BLaER1 (cell line): ENCODE data around the gene BLOC1S4.
"Not testable (repeated sequence)": the region's sequence is repeated elsewhere in the genome, so short reads cannot be mapped to it uniquely, and the experiment has no call there.

Experiments
- H3K27ac ChIP-seq: shearing (Covaris generic); formaldehyde crosslinking; 2 replicates; pipeline ENCODE4 v1.8.1; 2022
- H3K27me3 ChIP-seq: shearing (Covaris generic); formaldehyde crosslinking; 2 replicates; pipeline ENCODE4 v1.8.1; 2022
- H3K36me3 ChIP-seq: shearing (Covaris generic); formaldehyde crosslinking; 2 replicates; pipeline ENCODE4 v1.8.1; 2022
- H3K4me1 ChIP-seq: shearing (Covaris generic); formaldehyde crosslinking; 2 replicates; pipeline ENCODE4 v1.8.1; 2022
- H3K4me2 ChIP-seq: shearing (Covaris generic); formaldehyde crosslinking; 2 replicates; pipeline ENCODE4 v1.8.1; 2022
- H3K4me3 ChIP-seq: shearing (Covaris generic); formaldehyde crosslinking; 2 replicates; pipeline ENCODE4 v1.8.1; 2022
- H3K9ac ChIP-seq: shearing (Covaris generic); formaldehyde crosslinking; 2 replicates; pipeline ENCODE4 v1.8.1; 2022
- H3K9me3 ChIP-seq: shearing (Covaris generic); formaldehyde crosslinking; 2 replicates; pipeline ENCODE4 v1.8.1; 2022
- H4K20me1 ChIP-seq: shearing (Covaris generic); formaldehyde crosslinking; 2 replicates; pipeline ENCODE4 v1.8.1; 2022
- Cebpa-rat ChIP-seq: shearing (Covaris generic); IDR thresholded peaks from 2 replicates; pipeline ENCODE4 v1.8.1; 2022

Gene BLOC1S4, protein sequence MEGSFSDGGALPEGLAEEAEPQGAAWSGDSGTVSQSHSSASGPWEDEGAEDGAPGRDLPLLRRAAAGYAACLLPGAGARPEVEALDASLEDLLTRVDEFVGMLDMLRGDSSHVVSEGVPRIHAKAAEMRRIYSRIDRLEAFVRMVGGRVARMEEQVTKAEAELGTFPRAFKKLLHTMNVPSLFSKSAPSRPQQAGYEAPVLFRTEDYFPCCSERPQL

DNA sequence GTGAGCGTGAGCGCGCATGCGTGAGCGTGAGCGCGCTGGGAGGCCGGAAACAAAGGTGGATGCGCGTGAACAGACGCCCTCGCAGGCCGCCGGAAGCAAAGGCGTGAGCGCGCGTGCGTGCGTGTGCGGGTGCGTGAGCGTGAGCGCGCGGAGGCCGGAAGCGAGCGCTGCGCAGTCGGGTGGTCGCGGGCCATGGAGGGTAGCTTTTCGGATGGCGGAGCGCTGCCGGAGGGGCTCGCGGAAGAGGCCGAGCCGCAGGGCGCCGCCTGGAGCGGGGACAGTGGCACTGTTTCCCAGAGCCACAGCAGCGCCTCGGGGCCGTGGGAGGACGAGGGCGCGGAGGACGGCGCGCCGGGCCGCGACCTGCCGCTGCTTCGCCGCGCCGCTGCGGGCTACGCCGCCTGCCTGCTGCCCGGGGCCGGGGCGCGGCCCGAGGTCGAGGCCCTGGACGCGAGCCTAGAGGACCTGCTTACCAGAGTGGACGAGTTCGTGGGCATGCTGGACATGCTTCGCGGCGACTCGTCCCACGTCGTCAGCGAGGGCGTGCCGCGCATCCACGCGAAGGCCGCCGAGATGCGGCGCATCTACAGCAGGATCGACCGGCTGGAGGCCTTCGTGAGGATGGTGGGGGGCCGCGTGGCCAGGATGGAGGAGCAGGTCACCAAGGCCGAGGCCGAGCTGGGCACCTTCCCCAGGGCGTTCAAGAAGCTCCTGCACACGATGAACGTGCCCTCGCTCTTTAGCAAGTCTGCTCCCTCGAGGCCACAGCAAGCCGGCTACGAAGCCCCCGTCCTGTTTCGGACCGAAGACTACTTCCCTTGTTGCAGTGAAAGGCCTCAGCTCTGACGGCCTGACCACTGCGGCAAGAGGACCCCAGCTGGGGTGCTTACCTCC lies at the start of gene BLOC1S4:
Gene BLOC1S4, plus strand, starts transcription at position 157 of the 894 bp plus-strand sequence. Its CDS starts 36 bp downstream, at position 193.
- peak within 1 kb of the TSS; percentile 84 for H3K4me2 ChIP-seq
- H4K20me1 ChIP-seq: peaks cover 34% of the 10 kb centered on the region
- H3K4me3 ChIP-seq: peak within 1 kb of the TSS; percentile 95
- H3K27ac ChIP-seq: peak within 1 kb of the TSS; percentile 96
- peak within 1 kb of the TSS; percentile 95 for H3K9ac ChIP-seq
- no peaks in the 10 kb centered on the region for H3K27me3 ChIP-seq
- TF ChIP-seq Cebpa-rat: no peak
- H3K9me3 ChIP-seq: no peaks in the 10 kb centered on the region
- H3K4me1 ChIP-seq: peaks cover 44% of the 10 kb centered on the region
- H3K36me3 ChIP-seq: no peaks in the 10 kb centered on the region

DNA sequence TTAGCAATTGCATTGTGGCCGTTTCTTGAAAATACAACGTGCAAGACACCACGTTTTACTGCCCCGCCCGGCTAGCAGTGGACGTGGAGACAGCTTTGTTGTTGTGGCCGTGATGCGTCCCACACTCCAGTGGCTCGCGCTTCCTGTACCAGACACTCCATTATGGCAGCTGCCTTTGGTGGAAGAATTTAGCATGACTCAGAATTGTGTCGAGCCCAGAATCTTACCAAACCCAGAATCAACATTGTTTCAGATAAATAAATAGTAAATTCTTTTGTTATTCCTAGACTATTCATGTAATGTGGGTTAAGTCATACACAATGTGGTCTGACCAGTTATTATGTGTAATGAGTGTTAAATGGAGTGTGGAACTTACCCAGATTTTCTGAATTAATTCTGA lies 47.6 kb upstream of the BLOC1S4 start:
- H3K27me3 ChIP-seq: 0 out of 2 replicates have a peak, but pooled peaks cover 4% of the 10 kb centered on the region
- H4K20me1 ChIP-seq: 0 out of 2 replicates have a peak, but pooled peaks cover under 1% of the 10 kb centered on the region
- no peak overlapping the region for H3K4me2 ChIP-seq
- peaks cover 6% of the 10 kb centered on the region for H3K4me1 ChIP-seq
- no peak overlapping the region for H3K4me3 ChIP-seq
- H3K9me3 ChIP-seq: peaks cover 7% of the 10 kb centered on the region; the same call in 1 of the 2 replicates
- no peak overlapping the region for H3K27ac ChIP-seq
- no peak for TF ChIP-seq Cebpa-rat
- H3K36me3 ChIP-seq: peaks cover 8% of the 10 kb centered on the region; the same call in 1 of the 2 replicates
- H3K9ac ChIP-seq: no peak overlapping the region

DNA sequence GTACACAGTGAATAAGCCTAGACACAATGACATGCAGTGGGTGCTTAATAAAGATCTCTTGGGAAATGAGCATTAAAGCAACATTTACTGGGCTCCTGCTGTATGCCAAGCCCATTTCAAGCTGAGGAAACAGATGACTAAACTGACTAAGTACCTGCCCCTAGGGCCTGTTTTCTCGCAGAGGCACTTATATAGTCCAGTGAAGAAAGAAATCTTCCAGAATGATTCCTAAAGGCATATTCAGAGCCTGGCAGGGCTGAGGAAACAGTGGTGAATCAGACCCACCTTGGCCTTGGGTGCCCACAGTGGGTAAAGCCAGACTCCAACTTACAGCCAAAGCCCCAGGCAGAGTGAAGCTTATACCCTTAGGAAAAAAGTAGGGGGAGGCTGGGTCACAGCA lies 44.3 kb upstream of the BLOC1S4 start:
- Histone ChIP-seq H3K27ac (no peak overlapping the region), H3K9me3 (peaks cover 4% of the 10 kb centered on the region; the same call in 1 of the 2 replicates), H3K4me2 (no peak overlapping the region), H3K36me3 (peaks cover 22% of the 10 kb centered on the region), H3K4me3 (no peak overlapping the region), H4K20me1 (peaks cover 25% of the 10 kb centered on the region), H3K9ac (no peak overlapping the region), H3K27me3 (no peaks in the 10 kb centered on the region), H3K4me1 (peaks cover 20% of the 10 kb centered on the region)
- no peak for TF ChIP-seq Cebpa-rat

DNA sequence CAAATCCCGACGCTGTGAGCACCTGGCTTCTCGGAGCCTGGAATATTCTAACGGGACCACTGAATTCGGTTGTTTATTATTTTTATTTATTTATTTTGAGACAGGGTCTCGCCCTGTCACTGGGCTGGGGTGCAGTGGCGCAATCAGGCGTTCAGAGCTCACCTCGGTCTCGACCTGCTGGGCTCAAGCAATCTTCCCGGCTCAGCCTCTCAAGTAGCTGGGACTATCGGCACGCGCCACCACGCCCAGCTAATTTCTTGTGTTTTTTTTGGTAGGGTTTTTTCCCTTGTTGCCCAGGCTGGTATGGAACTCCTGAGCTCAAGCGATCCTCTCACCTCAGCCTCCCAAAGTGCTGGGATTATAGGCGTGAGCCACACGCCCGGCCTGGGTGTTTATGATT lies 43.8 kb upstream of the BLOC1S4 start:
- H3K27me3 ChIP-seq: no peaks in the 10 kb centered on the region
- no peak for TF ChIP-seq Cebpa-rat
- H3K4me3 ChIP-seq: no peak overlapping the region
- H3K9ac ChIP-seq: no peak overlapping the region
- H3K4me2 ChIP-seq: no peak overlapping the region
- no peak overlapping the region for H3K27ac ChIP-seq
- peaks cover 4% of the 10 kb centered on the region; the same call in 1 of the 2 replicates for H3K9me3 ChIP-seq
- H3K4me1 ChIP-seq: peaks cover 25% of the 10 kb centered on the region
- peaks cover 30% of the 10 kb centered on the region for H4K20me1 ChIP-seq
- peaks cover 26% of the 10 kb centered on the region for H3K36me3 ChIP-seq

DNA sequence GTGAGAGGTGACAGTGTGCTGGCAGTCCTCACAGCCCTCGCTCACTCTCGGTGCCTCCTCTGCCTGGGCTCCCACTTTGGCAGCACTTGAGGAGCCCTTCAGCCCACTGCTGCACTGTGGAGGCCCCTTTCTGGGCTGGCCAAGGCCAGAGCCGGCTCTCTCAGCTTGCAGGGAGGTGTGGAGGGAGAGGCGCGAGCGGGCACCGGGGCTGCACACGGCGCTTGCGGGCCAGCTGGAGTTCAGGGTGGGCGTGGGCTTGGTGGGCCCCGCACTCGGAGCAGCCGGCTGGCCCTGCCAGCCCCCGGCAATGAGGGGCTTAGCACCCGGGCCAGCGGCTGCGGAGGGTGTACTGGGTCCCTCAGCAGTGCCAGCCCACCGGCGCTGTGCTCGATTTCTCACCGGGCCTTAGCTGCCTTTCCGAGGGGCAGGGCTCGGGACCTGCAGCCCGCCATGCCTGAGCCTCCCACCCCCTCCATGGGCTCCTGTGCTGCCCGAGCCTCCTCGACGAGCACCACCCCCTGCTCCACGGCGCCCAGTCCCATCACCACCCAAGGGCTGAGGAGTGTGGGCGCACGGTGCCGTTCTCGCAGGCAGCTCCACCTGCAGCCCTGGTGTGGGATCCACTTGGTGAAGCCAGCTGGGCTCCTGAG lies 43.3 kb upstream of the BLOC1S4 start:
- H3K9ac ChIP-seq, H3K9me3 ChIP-seq, H3K27me3 ChIP-seq, H3K27ac ChIP-seq: not testable (repeated sequence)
- H3K36me3 ChIP-seq: peaks cover 26% of the 10 kb centered on the region
- H4K20me1 ChIP-seq: peaks cover 35% of the 10 kb centered on the region
- H3K4me3 ChIP-seq: peak overlapping the region; percentile 88; the same call in 1 of the 2 replicates
- H3K4me2 ChIP-seq: peak overlapping the region; percentile 95; the same call in 1 of the 2 replicates
- peaks cover 30% of the 10 kb centered on the region for H3K4me1 ChIP-seq

DNA sequence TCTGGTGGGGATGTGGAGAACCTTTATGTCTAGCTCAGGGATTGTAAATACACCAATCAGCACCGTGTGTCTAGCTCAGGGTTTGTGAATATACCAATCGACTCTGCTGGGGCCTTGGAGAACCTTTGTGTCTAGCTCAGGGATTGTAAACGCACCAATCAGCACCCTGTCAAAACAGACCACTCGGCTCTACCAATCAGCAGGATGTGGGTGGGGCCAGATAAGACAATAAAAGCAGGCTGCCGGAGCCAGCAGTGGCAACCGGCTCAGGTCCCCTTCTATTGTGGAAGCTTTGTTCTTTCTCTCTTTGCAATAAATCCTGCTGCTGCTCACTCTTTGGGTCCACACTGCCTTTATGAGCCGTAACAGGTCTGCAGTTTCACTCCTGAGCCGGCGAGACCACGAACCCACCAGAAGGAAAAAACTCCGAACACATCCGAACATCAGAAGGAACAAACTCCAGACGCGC lies 42.7 kb upstream of the BLOC1S4 start:
- H3K36me3 ChIP-seq: peaks cover 27% of the 10 kb centered on the region
- H3K4me1 ChIP-seq: peaks cover 34% of the 10 kb centered on the region
- H3K27ac ChIP-seq: peak overlapping the region; percentile 95
- peak overlapping the region; percentile 95 for H3K9ac ChIP-seq
- H4K20me1 ChIP-seq: peaks cover 40% of the 10 kb centered on the region
- not testable (repeated sequence) for H3K9me3 ChIP-seq, H3K27me3 ChIP-seq
- H3K4me3 ChIP-seq: peak overlapping the region; percentile 88
- H3K4me2 ChIP-seq: peak overlapping the region; percentile 95

DNA sequence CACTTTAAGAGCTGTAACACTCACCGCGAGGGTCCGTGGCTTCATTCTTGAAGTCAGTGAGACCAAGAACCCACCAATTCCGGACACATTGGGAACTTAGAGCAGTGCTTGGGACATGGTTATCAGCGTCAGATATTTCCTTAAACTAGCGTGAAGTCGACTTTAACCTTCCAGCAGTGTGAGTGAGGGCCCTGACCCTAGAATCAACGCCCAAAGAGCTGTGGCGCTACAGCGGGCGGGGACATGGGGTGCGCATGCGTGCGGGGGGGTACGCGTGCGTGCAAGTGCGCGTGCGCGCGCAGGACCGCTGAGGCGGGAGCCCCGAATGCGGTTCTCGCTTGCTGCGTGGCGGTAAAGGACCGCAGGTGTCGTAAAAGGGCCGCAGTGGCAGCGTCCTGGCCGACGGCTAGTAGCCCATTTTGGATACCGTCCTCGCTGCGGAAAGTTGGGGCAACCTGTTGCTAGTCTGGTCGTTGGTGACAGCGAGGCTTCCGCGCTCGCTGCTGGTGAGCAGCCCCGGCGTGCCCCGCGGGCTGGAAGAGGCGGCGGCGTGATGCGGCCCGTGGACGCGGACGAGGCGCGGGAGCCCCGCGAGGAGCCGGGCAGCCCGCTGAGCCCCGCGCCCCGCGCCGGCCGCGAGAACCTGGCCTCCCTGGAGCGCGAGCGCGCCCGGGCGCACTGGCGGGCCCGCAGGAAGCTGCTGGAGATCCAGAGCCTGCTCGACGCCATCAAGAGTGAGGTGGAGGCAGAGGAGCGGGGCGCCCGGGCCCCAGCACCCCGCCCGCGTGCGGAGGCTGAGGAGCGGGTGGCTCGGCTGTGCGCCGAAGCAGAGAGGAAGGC lies 42.1 kb upstream of the BLOC1S4 start:
- H3K27me3 ChIP-seq: no peaks in the 10 kb centered on the region
- peaks cover 41% of the 10 kb centered on the region for H3K4me1 ChIP-seq
- peak overlapping the region; percentile 88 for H3K4me3 ChIP-seq
- peaks cover 4% of the 10 kb centered on the region; the same call in 1 of the 2 replicates for H3K9me3 ChIP-seq
- peaks cover 34% of the 10 kb centered on the region for H3K36me3 ChIP-seq
- TF ChIP-seq Cebpa-rat: no peak
- H3K4me2 ChIP-seq: peak overlapping the region; percentile 95
- H3K9ac ChIP-seq: peak overlapping the region; percentile 95
- H3K27ac ChIP-seq: peak overlapping the region; percentile 95
- H4K20me1 ChIP-seq: peaks cover 46% of the 10 kb centered on the region

DNA sequence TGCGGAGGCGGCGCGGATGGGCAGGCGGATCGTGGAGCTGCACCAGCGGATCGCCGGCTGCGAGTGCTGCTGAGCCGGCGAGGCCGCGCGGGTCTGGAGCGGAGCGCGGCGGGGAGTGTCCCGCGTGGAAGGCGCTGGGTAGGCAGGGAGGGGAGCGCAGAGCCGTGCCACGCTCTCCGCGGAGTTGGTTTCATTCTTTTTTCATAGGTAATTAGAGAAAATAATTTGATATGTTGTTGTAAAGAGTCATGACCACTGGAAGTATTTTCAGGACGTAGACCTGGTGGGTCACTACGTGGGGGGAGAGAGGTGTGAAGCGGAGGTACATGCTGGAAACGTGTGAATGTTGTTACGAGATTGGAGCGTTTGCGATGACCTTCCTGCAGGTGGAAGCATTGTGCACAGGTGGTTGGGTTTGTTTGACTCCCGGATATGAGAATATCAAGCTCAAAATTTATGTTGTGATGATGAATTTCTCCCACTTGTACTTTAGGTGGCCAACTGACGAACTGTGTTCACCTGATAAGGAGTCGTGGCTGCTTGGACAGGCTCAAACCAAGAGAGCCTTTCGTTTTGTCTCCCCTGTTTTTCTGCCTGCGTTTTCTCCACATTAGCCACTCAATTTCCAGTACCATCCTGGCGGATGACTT lies 41.3 kb upstream of the BLOC1S4 start:
- no peak for TF ChIP-seq Cebpa-rat
- H3K4me3 ChIP-seq: peak overlapping the region; percentile 88
- peaks cover 41% of the 10 kb centered on the region for H3K36me3 ChIP-seq
- peaks cover 41% of the 10 kb centered on the region for H3K4me1 ChIP-seq
- peaks cover 4% of the 10 kb centered on the region; the same call in 1 of the 2 replicates for H3K9me3 ChIP-seq
- H4K20me1 ChIP-seq: peaks cover 53% of the 10 kb centered on the region
- H3K27me3 ChIP-seq: no peaks in the 10 kb centered on the region
- peak overlapping the region; percentile 95 for H3K4me2 ChIP-seq
- H3K27ac ChIP-seq: peak overlapping the region; percentile 95
- H3K9ac ChIP-seq: peak overlapping the region; percentile 95
